ENCODE data around the gene RNF207.
A peak's percentile ranks its signal among the peaks of the same experiment; 100 is the strongest.

RNF207 gene

GRCh38 chr1:6244401-6245049 is 38.6 kb downstream of the RNF207 start:
- in situ Hi-C loops (cut with HindIII; ENCODE audit: low pct_ligation_motif_present, low pct_unique_long_range_greater_than_20kb, low sequenced_read_pairs): no loop called here
- no peak for DNase-seq

GRCh38 chr1:6245086-6245868 is 39.4 kb downstream of the RNF207 start:
- in situ Hi-C loops (cut with HindIII; ENCODE audit: low pct_ligation_motif_present, low pct_unique_long_range_greater_than_20kb, low sequenced_read_pairs): no loop called here
- peak; percentile 82 for DNase-seq

GRCh38 chr1:6245869-6246496 is 40.1 kb downstream of the RNF207 start:
- in situ Hi-C loops (cut with HindIII; ENCODE audit: low pct_ligation_motif_present, low pct_unique_long_range_greater_than_20kb, low sequenced_read_pairs): no loop called here

GRCh38 chr1:6246497-6247467 is 40.9 kb downstream of the RNF207 start:
- DNase-seq: peak; percentile 59
- in situ Hi-C loops (cut with HindIII; ENCODE audit: low pct_ligation_motif_present, low pct_unique_long_range_greater_than_20kb, low sequenced_read_pairs): no loop called here

More at GRCh38 chr1:6245869-6246496, 40.1 kb downstream of the RNF207 start:
- no peak for DNase-seq

- in situ Hi-C loops (cut with HindIII; ENCODE audit: low pct_ligation_motif_present, low pct_unique_long_range_greater_than_20kb, low sequenced_read_pairs): no loop called here
Measured at GRCh38 chr1:6247651-6248050, 41.7 kb downstream of the RNF207 start.

GRCh38 chr1:6248161-6248776 is 42.4 kb downstream of the RNF207 start:
- in situ Hi-C loops (cut with HindIII; ENCODE audit: low pct_ligation_motif_present, low pct_unique_long_range_greater_than_20kb, low sequenced_read_pairs): no loop called here
- no peak for DNase-seq

More at GRCh38 chr1:6247651-6248050, 41.7 kb downstream of the RNF207 start:
- DNase-seq: no peak

GRCh38 chr1:6248932-6249738 is 43.2 kb downstream of the RNF207 start:
- in situ Hi-C loops (cut with HindIII; ENCODE audit: low pct_ligation_motif_present, low pct_unique_long_range_greater_than_20kb, low sequenced_read_pairs): no loop called here
- no peak for DNase-seq

- DNase-seq: no peak
Measured at GRCh38 chr1:6249739-6250689, 44.1 kb downstream of the RNF207 start.

GRCh38 chr1:6251233-6251632 is 45.3 kb downstream of the RNF207 start:
- in situ Hi-C loops (cut with HindIII; ENCODE audit: low pct_ligation_motif_present, low pct_unique_long_range_greater_than_20kb, low sequenced_read_pairs): no loop called here
- no peak for DNase-seq

More at GRCh38 chr1:6249739-6250689, 44.1 kb downstream of the RNF207 start:
- in situ Hi-C loops (cut with HindIII; ENCODE audit: low pct_ligation_motif_present, low pct_unique_long_range_greater_than_20kb, low sequenced_read_pairs): no loop called here

- no peak for DNase-seq
- in situ Hi-C loops (cut with HindIII; ENCODE audit: low pct_ligation_motif_present, low pct_unique_long_range_greater_than_20kb, low sequenced_read_pairs): no loop called here
Measured at GRCh38 chr1:6251681-6252373, 45.9 kb downstream of the RNF207 start.

- in situ Hi-C loops (cut with HindIII; ENCODE audit: low pct_ligation_motif_present, low pct_unique_long_range_greater_than_20kb, low sequenced_read_pairs): no loop called here
- DNase-seq: no peak
Measured at GRCh38 chr1:6252374-6252710, 46.4 kb downstream of the RNF207 start.

- no peak for DNase-seq
- in situ Hi-C loops (cut with HindIII; ENCODE audit: low pct_ligation_motif_present, low pct_unique_long_range_greater_than_20kb, low sequenced_read_pairs): no loop called here
Measured at GRCh38 chr1:6253380-6253779, 47.5 kb downstream of the RNF207 start.

GRCh38 chr1:6254691-6255090 is 48.8 kb downstream of the RNF207 start:
- in situ Hi-C loops (cut with HindIII; ENCODE audit: low pct_ligation_motif_present, low pct_unique_long_range_greater_than_20kb, low sequenced_read_pairs): no loop called here
- no peak for DNase-seq

- DNase-seq: no peak
- in situ Hi-C loops (cut with HindIII; ENCODE audit: low pct_ligation_motif_present, low pct_unique_long_range_greater_than_20kb, low sequenced_read_pairs): no loop called here
Measured at GRCh38 chr1:6256645-6257044, 50.7 kb downstream of the RNF207 start.

- DNase-seq: no peak
- in situ Hi-C loops (cut with HindIII; ENCODE audit: low pct_ligation_motif_present, low pct_unique_long_range_greater_than_20kb, low sequenced_read_pairs): no loop called here
Measured at GRCh38 chr1:6257541-6258069, 51.7 kb downstream of the RNF207 start.

- DNase-seq: no peak
- in situ Hi-C loops (cut with HindIII; ENCODE audit: low pct_ligation_motif_present, low pct_unique_long_range_greater_than_20kb, low sequenced_read_pairs): no loop called here
Measured at GRCh38 chr1:6258675-6259074, 52.8 kb downstream of the RNF207 start.

Data from ACHN (cell line).